GM18858 (cell line): Measurements from ENCODE around the gene DPEP2NB.
"Not testable (repeated sequence)": the region's sequence is repeated elsewhere in the genome, so short reads cannot be mapped to it uniquely, and the experiment has no call there.

Experiments used
- ATAC-seq: cut with Tn5 transposase; IDR thresholded peaks from one replicate; pipeline ENCODE4 v1.9.1; 2021; ENCODE audit not compliant: unreplicated experiment

The DPEP2NB gene

GRCh38 chr16:68015681-68016080 lies at the start of gene DPEP2NB:
Gene DPEP2NB, minus strand, starts transcription at chr16:68015911. Its CDS starts 141 bp downstream, at chr16:68015770.
- no peak for ATAC-seq

- ATAC-seq: no peak
Observed at GRCh38 chr16:68064791-68065365, 49.2 kb upstream of the DPEP2NB start.

GRCh38 chr16:68062910-68063393 lies 47.2 kb upstream of the DPEP2NB start:
- no peak for ATAC-seq

- ATAC-seq: no peak
Observed at GRCh38 chr16:68061396-68061795, 45.7 kb upstream of the DPEP2NB start.

- ATAC-seq: no peak
Observed at GRCh38 chr16:68059804-68060203, 44.1 kb upstream of the DPEP2NB start.

GRCh38 chr16:68055395-68055794 lies 39.7 kb upstream of the DPEP2NB start:
- no peak for ATAC-seq

GRCh38 chr16:68049449-68049848 lies 33.7 kb upstream of the DPEP2NB start:
- no peak for ATAC-seq

- no peak for ATAC-seq
Observed at GRCh38 chr16:68047987-68048386, 32.3 kb upstream of the DPEP2NB start.

- ATAC-seq: no peak
Observed at GRCh38 chr16:68046106-68046505, 30.4 kb upstream of the DPEP2NB start.

GRCh38 chr16:68041783-68042182 lies 26.1 kb upstream of the DPEP2NB start:
- ATAC-seq: no peak

- ATAC-seq: no peak
Observed at GRCh38 chr16:68040506-68041288, 25.0 kb upstream of the DPEP2NB start.

GRCh38 chr16:68037841-68038597 lies 22.3 kb upstream of the DPEP2NB start:
- ATAC-seq: no peak

- ATAC-seq: no peak
Observed at GRCh38 chr16:68035227-68035626, 19.5 kb upstream of the DPEP2NB start.

GRCh38 chr16:68033101-68033500 lies 17.4 kb upstream of the DPEP2NB start:
- no peak for ATAC-seq

GRCh38 chr16:68031951-68032350 lies 16.2 kb upstream of the DPEP2NB start:
- no peak for ATAC-seq

- not testable (repeated sequence) for ATAC-seq
Observed at GRCh38 chr16:68030108-68030507, 14.4 kb upstream of the DPEP2NB start.

GRCh38 chr16:68028996-68029395 lies 13.3 kb upstream of the DPEP2NB start:
- no peak for ATAC-seq

GRCh38 chr16:68022728-68023537 lies 7.2 kb upstream of the DPEP2NB start, which contains the start of the genes DDX28 and DUS2:
Gene DDX28, minus strand, starts transcription at chr16:68023232. Its CDS starts 30 bp downstream, at chr16:68023202.
Gene DUS2, plus strand, starts transcription at chr16:68023284. Its CDS starts 14,740 bp downstream, at chr16:68038024.
- ATAC-seq: peak; percentile 41

GRCh38 chr16:68022278-68022727 lies 6.6 kb upstream of the DPEP2NB start:
- ATAC-seq: no peak

- no peak for ATAC-seq
Observed at GRCh38 chr16:68021490-68021889, 5.8 kb upstream of the DPEP2NB start.
